IMR-90 (cell line): ENCODE results near the gene SERPINB5. TPM values are rescaled to one million over a fixed set of nuclear protein-coding genes. Genes with fewer than 3 reads are reported as not detected.

ENCODE experiments used
- ATAC-seq: fragments of 200-7000 bp; cut with Tn5 transposase; 2 replicates; pipeline ENCODE4 v1.9.1; 2020; ENCODE audit warnings: low read depth, mild to moderate bottlenecking, moderate library complexity
- BruUV-seq: library from RNA; stranded (reverse); fragments of 400-500 nt; replicated peaks from 2 replicates; lab custom pipeline; 2021; lab: Mats Ljungman, UMichigan
- CTCF ChIA-PET: fragments of 300-600 bp; formaldehyde crosslinking; extraction: SDS; loops from one replicate; lab custom pipeline; 2021; ENCODE audit warnings: antibody characterized with exemption; lab: Yijun Ruan, JAX
- POLR2A ChIA-PET: fragments of 300-600 bp; sonication (Branson Sonifier 250); formaldehyde crosslinking; loops from one replicate; lab custom pipeline; 2022; ENCODE audit warnings: antibody characterized with exemption; ENCODE audit not compliant: unreplicated experiment; lab: Charles Lee
- DNase-seq: peaks from one replicate; pipeline ENCODE4 v3.0.0; 2013
- H2AFZ ChIP-seq: replicated peaks from 2 replicates; pipeline ENCODE3; 2013; ENCODE audit warnings: low read length, mild to moderate bottlenecking; ENCODE audit not compliant: poor library complexity
- H2AK5ac ChIP-seq: 2 replicates; pipeline ENCODE4 v1.6.1; 2013; ENCODE audit warnings: low read depth, low read length, inconsistent platforms
- H2AK9ac ChIP-seq: replicated peaks from 2 replicates; pipeline ENCODE3; 2013; ENCODE audit warnings: mild to moderate bottlenecking, low read depth, low read length, moderate library complexity; ENCODE audit not compliant: poor library complexity
- H2BK120ac ChIP-seq: 2 replicates; pipeline ENCODE4 v1.6.1; 2013; ENCODE audit warnings: low read depth, low read length, inconsistent platforms
- H2BK15ac ChIP-seq: 3 replicates; pipeline ENCODE4 v1.6.1; 2013; ENCODE audit warnings: low read depth, low read length, inconsistent platforms
- H2BK20ac ChIP-seq: 2 replicates; pipeline ENCODE4 v1.6.1; 2013; ENCODE audit warnings: low read depth, mild to moderate bottlenecking, inconsistent platforms, low read length, moderate library complexity
- H2BK5ac ChIP-seq: 2 replicates; pipeline ENCODE4 v1.6.1; 2013; ENCODE audit warnings: mild to moderate bottlenecking, low read depth, low read length, inconsistent platforms; ENCODE audit not compliant: poor library complexity, severe bottlenecking
- H3K14ac ChIP-seq: replicated peaks from 2 replicates; pipeline ENCODE4 v1.6.1; 2013; ENCODE audit warnings: low read depth, low read length, inconsistent platforms
- H3K18ac ChIP-seq: 2 replicates; pipeline ENCODE4 v1.6.1; 2013; ENCODE audit warnings: low read depth, low read length, control low read depth
- H3K23ac ChIP-seq: 2 replicates; pipeline ENCODE4 v1.6.1; 2013; ENCODE audit warnings: low read depth, low read length, inconsistent platforms
- H3K27ac ChIP-seq: 2 replicates; pipeline ENCODE4 v1.5.1; 2013; ENCODE audit warnings: mild to moderate bottlenecking, control low read depth, low read length; ENCODE audit not compliant: insufficient read depth
- H3K27me3 ChIP-seq: 2 replicates; pipeline ENCODE4 v1.6.1; 2013; ENCODE audit warnings: low read length; ENCODE audit not compliant: control insufficient read depth, insufficient read depth
- H3K36me3 ChIP-seq: 2 replicates; pipeline ENCODE4 v1.6.1; 2013; ENCODE audit warnings: low read length, mixed read lengths; ENCODE audit not compliant: control insufficient read depth, insufficient read depth
- H3K4ac ChIP-seq: 2 replicates; pipeline ENCODE4 v1.6.1; 2013; ENCODE audit warnings: low read depth, low read length, inconsistent platforms
- H3K4me1 ChIP-seq: 2 replicates; pipeline ENCODE4 v1.6.1; 2013; ENCODE audit warnings: low read length, mixed read lengths; ENCODE audit not compliant: control insufficient read depth, insufficient read depth
- H3K4me2 ChIP-seq: 2 replicates; pipeline ENCODE4 v1.6.1; 2013; ENCODE audit warnings: low read depth, mild to moderate bottlenecking, control low read depth, low read length, moderate library complexity
- H3K4me3 ChIP-seq: 2 replicates; pipeline ENCODE4 v1.5.1; 2013; ENCODE audit warnings: low read depth, mild to moderate bottlenecking, control low read depth, low read length, moderate library complexity; ENCODE audit not compliant: insufficient read depth
- H3K56ac ChIP-seq: 2 replicates; pipeline ENCODE4 v1.6.1; 2013; ENCODE audit warnings: low read length, inconsistent platforms; ENCODE audit not compliant: insufficient read depth; ENCODE audit errors: extremely low read depth
- H3K79me1 ChIP-seq, 2 experiments: 2 replicates each; pipeline ENCODE4 v1.6.1; 2013; ENCODE audit warnings: low read length in 2 of 2, inconsistent platforms in 1 of 2, low read depth in 1 of 2
- H3K9ac ChIP-seq: 2 replicates; pipeline ENCODE4 v1.6.1; 2013; ENCODE audit warnings: low read depth, low read length, control low read depth
- H3K9me1 ChIP-seq: 2 replicates; pipeline ENCODE4 v1.6.1; 2013; ENCODE audit warnings: low read length, inconsistent platforms; ENCODE audit not compliant: insufficient read depth
- H3K9me3 ChIP-seq: 2 replicates; pipeline ENCODE4 v1.6.1; 2013; ENCODE audit warnings: low read length; ENCODE audit not compliant: control insufficient read depth, insufficient read depth
- H4K20me1 ChIP-seq: 2 replicates; pipeline ENCODE4 v1.6.1; 2013; ENCODE audit warnings: low read length, inconsistent platforms; ENCODE audit not compliant: insufficient read depth
- H4K5ac ChIP-seq: 2 replicates; pipeline ENCODE4 v1.6.1; 2013; ENCODE audit warnings: mild to moderate bottlenecking, low read depth, low read length, control low read depth
- H4K8ac ChIP-seq, 2 experiments: 2 replicates each; pipeline ENCODE4 v1.6.1; 2013; ENCODE audit warnings: low read depth in 2 of 2, low read length in 2 of 2, control low read depth in 1 of 2, inconsistent platforms in 1 of 2
- H4K91ac ChIP-seq: 2 replicates; pipeline ENCODE4 v1.6.1; 2013; ENCODE audit warnings: low read depth, low read length, inconsistent platforms; ENCODE audit not compliant: insufficient read depth
- BHLHE40 ChIP-seq: fragments of 150-350 bp; IDR thresholded peaks from 2 replicates; pipeline ENCODE4 v1.6.1; 2016; ENCODE audit warnings: mild to moderate bottlenecking, low read depth, low read length
- CEBPB ChIP-seq: IDR thresholded peaks from 2 replicates; pipeline ENCODE4 v1.6.1; 2012; ENCODE audit warnings: low read depth, low read length, improper control_type of control experiment
- CHD1 ChIP-seq: IDR thresholded peaks from 2 replicates; pipeline ENCODE4 v1.6.1; 2012; ENCODE audit warnings: low read depth, low read length, improper control_type of control experiment
- CTCF ChIP-seq: conservative IDR thresholded peaks from 2 replicates; pipeline ENCODE4 v1.5.1; 2012; ENCODE audit warnings: mild to moderate bottlenecking, low read depth, low read length, improper control_type of control experiment
- FOS ChIP-seq: fragments of 150-350 bp; IDR thresholded peaks from 2 replicates; pipeline ENCODE4 v1.6.1; 2016; ENCODE audit warnings: low read depth, low read length
- MAFK ChIP-seq: IDR thresholded peaks from 2 replicates; pipeline ENCODE4 v1.6.1; 2012; ENCODE audit warnings: low read depth, low read length, improper control_type of control experiment
- MAZ ChIP-seq: IDR thresholded peaks from 2 replicates; pipeline ENCODE4 v1.6.1; 2012; ENCODE audit warnings: low read depth, mild to moderate bottlenecking, low read length, improper control_type of control experiment, moderate library complexity, borderline replicate concordance
- MXI1 ChIP-seq: IDR thresholded peaks from 2 replicates; pipeline ENCODE4 v1.6.1; 2012; ENCODE audit warnings: low read depth, mild to moderate bottlenecking, low read length, moderate library complexity, borderline replicate concordance
- NFE2L2 ChIP-seq: fragments of 150-350 bp; IDR thresholded peaks from 2 replicates; pipeline ENCODE4 v1.6.1; 2016; ENCODE audit warnings: low read depth, mild to moderate bottlenecking, low read length
- POLR2A ChIP-seq: IDR thresholded peaks from 2 replicates; pipeline ENCODE4 v1.6.1; 2012; ENCODE audit warnings: mild to moderate bottlenecking, low read depth, low read length
- RAD21 ChIP-seq: IDR thresholded peaks from 2 replicates; pipeline ENCODE4 v1.6.1; 2012; ENCODE audit warnings: low read length, improper control_type of control experiment
- RCOR1 ChIP-seq: IDR thresholded peaks from 2 replicates; pipeline ENCODE4 v1.6.1; 2012; ENCODE audit warnings: mild to moderate bottlenecking, low read length, improper control_type of control experiment; ENCODE audit not compliant: insufficient replicate concordance
- RFX5 ChIP-seq: IDR thresholded peaks from 2 replicates; pipeline ENCODE4 v1.8.0; 2012; ENCODE audit warnings: low read depth, mild to moderate bottlenecking, low read length, moderate library complexity
- SMC3 ChIP-seq: fragments of 150-350 bp; IDR thresholded peaks from 2 replicates; pipeline ENCODE4 v1.6.1; 2016; ENCODE audit warnings: low read depth, mild to moderate bottlenecking, antibody characterized with exemption, low read length, moderate library complexity
- WGBS, 2 experiments: methylation state at CpG; one replicate each; pipeline versions ENCODE4 v1.1.5 to v1.1.7; 2013; ENCODE audit warnings: missing lambda C conversion rate in 2 of 2; ENCODE audit not compliant: insufficient read length in 1 of 2; ENCODE audit errors: extremely low coverage in 2 of 2; 5-methylcytosine and 5-hydroxymethylcytosine counted together
- dilution Hi-C: fragments of 300-500 bp; cut with HindIII; formaldehyde crosslinking; loops from one replicate; pipeline ENCODE4 v1.14.3; 2018; ENCODE audit warnings: low sequenced_read_pairs; ENCODE audit not compliant: unreplicated experiment
- in situ Hi-C: fragments of 300-500 bp; cut with MboI; formaldehyde crosslinking; loops from 3 replicates; pipeline ENCODE4 v1.14.3; 2019; ENCODE audit warnings: low sequenced_read_pairs, inconsistent platforms, mixed read lengths
- intact Hi-C: fragments of 100-400 bp; cut with micrococcal nuclease; formaldehyde crosslinking; loops from 2 replicates; pipeline ENCODE4 v1.10.0; 2022
- polyA plus RNA-seq, 3 experiments: library from polyadenylated mRNA; depleted of rRNA; stranded (reverse); fragments of >200 nt; gene quantifications; 2 replicates each; pipeline ENCODE4 v1.2.3, GENCODE V29; 2012; ENCODE audit warnings: low replicate concordance in 1 of 3
- total RNA-seq: library from RNA; depleted of rRNA; stranded (reverse); fragments of >200 nt; gene quantifications from 2 replicates; pipeline ENCODE4 v1.2.3, GENCODE V29; 2012
- TF ChIP-seq, protein P1 (sequence below): fragments of 150-350 bp; IDR thresholded peaks from 2 replicates; pipeline ENCODE4 v1.6.1; 2016; ENCODE audit warnings: low read depth, mild to moderate bottlenecking, low read length, moderate library complexity, borderline replicate concordance
- TF ChIP-seq, protein P2 (sequence below): fragments of 150-350 bp; IDR thresholded peaks from 2 replicates; pipeline ENCODE4 v1.6.1; 2017; ENCODE audit warnings: mild to moderate bottlenecking, antibody characterized with exemption, low read length, low read depth

Gene SERPINB5
- total and polyA plus RNA-seq, 2 of the 4 experiments (the other 2 are of a cell fraction), result not detected

- Histone ChIP-seq H3K4me2 (no peak overlapping the region), H2AK9ac (no peak overlapping the region), H4K5ac (no peak overlapping the region), H3K23ac (no peak overlapping the region), H4K8ac (no peak overlapping the region), H3K27ac (no peak overlapping the region), H3K9ac (no peak overlapping the region), H3K9me1 (no peaks in the 10 kb centered on the region; the same call in 1 of the 2 replicates), H2AFZ (no peak overlapping the region), H3K27me3 (peaks cover 3% of the 10 kb centered on the region; the same call in 1 of the 2 replicates), H3K4ac (no peak overlapping the region), H2BK5ac (no peak overlapping the region), H3K36me3 (no peaks in the 10 kb centered on the region), H4K20me1 (no peaks in the 10 kb centered on the region), H2BK120ac (no peak overlapping the region), H3K18ac (no peak overlapping the region), H2BK20ac (no peak overlapping the region), H3K9me3 (no peaks in the 10 kb centered on the region), H4K91ac (no peak overlapping the region), H3K4me3 (no peak overlapping the region), H3K56ac (no peak overlapping the region), H2AK5ac (no peak overlapping the region), H2BK15ac (no peak overlapping the region), H3K14ac (no peak overlapping the region), H3K4me1 (no peaks in the 10 kb centered on the region), H3K79me1 (no peaks in the 10 kb centered on the region)
- dilution Hi-C loops, result no loop called here
- WGBS, 2 experiments, result 90% methylated on average over 4 of the region's 12 CpGs; no CpG with 5 or more reads in 1 of the 2 experiments
- DNase-seq, result no peak
- no peak for ATAC-seq
- in situ Hi-C loops, result no loop called here
- ChIA-PET POLR2A (no interaction called here), CTCF (no interaction called here)
- intact Hi-C loops, result no loop called here
- BruUV-seq, result no TSS peak
- TF ChIP-seq RCOR1, result no peak
- no peak for TF ChIP-seq CHD1
- no peak for TF ChIP-seq POLR2A
- TF ChIP-seq CTCF, result no peak
- no peak for TF ChIP-seq RFX5
- TF ChIP-seq CEBPB, result no peak
- TF ChIP-seq NFE2L2, result no peak
- TF ChIP-seq FOS, result no peak
- no peak for TF ChIP-seq MAZ
- TF ChIP-seq BHLHE40, result no peak
- no peak for TF ChIP-seq MAFK
- TF ChIP-seq, protein P1, sequence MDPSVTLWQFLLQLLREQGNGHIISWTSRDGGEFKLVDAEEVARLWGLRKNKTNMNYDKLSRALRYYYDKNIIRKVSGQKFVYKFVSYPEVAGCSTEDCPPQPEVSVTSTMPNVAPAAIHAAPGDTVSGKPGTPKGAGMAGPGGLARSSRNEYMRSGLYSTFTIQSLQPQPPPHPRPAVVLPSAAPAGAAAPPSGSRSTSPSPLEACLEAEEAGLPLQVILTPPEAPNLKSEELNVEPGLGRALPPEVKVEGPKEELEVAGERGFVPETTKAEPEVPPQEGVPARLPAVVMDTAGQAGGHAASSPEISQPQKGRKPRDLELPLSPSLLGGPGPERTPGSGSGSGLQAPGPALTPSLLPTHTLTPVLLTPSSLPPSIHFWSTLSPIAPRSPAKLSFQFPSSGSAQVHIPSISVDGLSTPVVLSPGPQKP, result no peak
- no peak for TF ChIP-seq MXI1
- no peak for TF ChIP-seq RAD21
- TF ChIP-seq, protein P2, sequence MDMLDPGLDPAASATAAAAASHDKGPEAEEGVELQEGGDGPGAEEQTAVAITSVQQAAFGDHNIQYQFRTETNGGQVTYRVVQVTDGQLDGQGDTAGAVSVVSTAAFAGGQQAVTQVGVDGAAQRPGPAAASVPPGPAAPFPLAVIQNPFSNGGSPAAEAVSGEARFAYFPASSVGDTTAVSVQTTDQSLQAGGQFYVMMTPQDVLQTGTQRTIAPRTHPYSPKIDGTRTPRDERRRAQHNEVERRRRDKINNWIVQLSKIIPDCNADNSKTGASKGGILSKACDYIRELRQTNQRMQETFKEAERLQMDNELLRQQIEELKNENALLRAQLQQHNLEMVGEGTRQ, result no peak
- TF ChIP-seq SMC3, result no peak
Observed at GRCh38 chr18:63470751-63471150, 6.0 kb upstream of the SERPINB5 start.
